Measurements from ENCODE around the gene PCDHA7.
"Not testable (repeated sequence)": the region's sequence is repeated elsewhere in the genome, so short reads cannot be mapped to it uniquely, and the experiment has no call there.

Gene PCDHA7

DNA sequence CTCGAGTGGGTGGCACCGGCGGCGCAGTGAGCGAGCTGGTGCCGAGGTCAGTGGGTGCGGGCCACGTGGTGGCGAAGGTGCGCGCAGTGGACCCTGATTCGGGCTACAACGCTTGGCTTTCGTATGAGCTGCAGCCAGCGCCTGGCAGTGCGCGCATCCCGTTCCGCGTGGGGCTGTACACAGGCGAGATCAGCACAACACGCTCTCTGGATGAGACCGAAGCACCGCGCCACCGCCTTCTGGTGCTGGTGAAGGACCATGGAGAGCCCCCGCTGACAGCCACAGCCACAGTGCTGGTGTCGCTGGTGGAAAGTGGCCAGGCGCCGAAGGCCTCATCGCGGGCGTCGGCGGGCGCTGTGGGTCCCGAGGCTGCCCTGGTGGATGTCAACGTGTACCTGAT, 10.6 kb upstream of the PCDHA7 start:
- no peak for DNase-seq

DNA sequence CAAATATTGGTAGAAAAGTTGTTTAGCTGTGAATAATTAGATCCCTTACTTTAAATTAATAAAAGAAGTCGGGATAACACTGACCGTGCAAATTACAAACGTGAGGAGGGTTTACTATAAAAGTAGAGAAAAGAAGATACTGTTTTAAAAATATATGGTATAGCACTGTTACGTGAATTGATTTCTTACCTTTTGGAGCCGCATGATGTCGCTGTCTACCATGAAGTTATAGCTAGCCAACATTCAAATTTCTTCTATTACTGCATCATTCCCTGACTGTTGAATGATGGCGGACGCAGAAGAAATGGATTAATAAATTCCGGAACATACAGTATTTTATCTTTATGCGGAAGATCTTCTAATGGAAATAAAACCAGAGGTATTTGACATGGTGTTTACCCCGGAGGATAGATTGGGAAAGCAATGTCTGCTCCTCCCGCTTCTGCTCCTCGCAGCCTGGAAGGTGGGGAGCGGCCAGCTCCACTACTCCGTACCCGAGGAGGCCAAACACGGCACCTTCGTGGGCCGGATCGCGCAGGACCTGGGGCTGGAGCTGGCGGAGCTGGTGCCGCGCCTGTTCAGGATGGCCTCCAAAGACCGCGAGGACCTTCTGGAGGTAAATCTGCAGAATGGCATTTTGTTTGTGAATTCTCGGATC, 6.2 kb upstream of the PCDHA7 start, which contains the start of gene PCDHA6:
TSS of gene PCDHA6 (plus strand) at position 257 of the 658 bp plus-strand sequence. CDS start at position 389, 132 bp downstream.
- DNase-seq: no peak

DNA sequence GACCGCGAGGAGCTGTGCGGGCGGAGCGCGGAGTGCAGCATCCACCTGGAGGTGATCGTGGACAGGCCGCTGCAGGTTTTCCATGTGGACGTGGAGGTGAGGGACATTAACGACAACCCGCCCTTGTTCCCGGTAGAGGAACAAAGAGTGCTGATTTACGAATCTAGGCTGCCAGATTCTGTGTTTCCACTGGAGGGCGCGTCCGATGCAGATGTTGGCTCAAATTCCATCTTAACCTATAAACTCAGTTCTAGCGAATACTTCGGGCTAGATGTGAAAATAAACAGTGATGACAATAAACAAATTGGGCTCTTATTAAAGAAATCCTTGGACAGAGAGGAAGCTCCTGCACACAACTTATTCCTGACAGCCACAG, 5.7 kb upstream of the PCDHA7 start:
- DNase-seq: no peak

DNA sequence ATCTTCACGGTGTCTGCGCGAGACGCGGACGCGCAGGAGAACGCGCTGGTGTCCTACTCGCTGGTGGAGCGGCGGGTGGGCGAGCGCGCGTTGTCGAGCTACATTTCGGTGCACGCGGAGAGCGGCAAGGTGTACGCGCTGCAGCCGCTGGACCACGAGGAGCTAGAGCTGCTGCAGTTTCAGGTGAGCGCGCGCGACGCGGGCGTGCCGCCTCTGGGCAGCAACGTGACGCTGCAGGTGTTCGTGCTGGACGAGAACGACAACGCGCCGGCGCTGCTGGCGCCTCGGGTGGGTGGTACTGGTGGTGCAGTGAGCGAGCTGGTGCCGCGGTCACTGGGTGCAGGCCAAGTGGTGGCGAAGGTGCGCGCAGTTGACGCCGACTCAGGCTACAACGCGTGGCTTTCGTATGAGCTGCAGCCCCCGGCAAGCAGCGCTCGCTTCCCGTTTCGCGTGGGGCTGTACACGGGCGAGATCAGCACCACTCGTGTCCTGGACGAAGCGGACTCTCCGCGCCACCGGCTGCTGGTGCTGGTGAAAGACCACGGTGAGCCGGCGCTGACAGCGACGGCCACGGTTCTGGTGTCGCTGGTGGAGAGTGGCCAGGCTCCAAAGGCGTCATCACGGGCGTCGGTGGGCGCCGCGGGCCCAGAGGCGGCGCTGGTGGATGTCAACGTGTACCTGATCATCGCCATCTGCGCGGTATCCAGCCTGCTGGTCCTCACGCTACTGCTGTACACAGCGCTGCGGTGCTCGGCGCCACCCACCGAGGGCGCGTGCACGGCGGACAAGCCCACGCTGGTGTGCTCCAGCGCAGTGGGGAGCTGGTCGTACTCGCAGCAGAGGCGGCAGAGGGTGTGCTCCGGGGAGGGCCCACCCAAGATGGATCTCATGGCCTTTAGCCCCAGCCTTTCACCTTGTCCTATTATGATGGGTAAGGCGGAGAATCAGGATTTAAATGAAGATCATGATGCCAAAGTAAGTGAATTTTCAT, 4.3 kb upstream of the PCDHA7 start:
- DNase-seq: not testable (repeated sequence)

DNA sequence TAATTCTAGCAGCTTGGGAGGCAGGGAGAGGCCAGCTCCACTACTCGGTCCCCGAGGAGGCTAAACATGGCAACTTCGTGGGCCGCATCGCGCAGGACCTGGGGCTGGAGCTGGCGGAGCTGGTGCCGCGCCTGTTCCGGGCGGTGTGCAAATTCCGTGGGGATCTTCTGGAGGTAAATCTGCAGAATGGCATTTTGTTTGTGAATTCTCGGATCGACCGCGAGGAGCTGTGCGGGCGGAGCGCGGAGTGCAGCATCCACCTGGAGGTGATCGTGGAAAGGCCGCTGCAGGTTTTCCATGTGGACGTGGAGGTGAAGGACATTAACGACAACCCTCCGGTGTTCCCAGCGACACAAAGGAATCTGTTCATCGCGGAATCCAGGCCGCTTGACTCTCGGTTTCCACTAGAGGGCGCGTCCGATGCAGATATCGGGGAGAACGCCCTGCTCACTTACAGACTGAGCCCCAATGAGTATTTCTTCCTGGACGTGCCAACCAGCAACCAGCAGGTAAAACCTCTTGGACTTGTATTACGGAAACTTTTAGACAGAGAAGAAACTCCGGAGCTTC, 455 bp downstream of the PCDHA7 start:
- not testable (repeated sequence) for DNase-seq

DNA sequence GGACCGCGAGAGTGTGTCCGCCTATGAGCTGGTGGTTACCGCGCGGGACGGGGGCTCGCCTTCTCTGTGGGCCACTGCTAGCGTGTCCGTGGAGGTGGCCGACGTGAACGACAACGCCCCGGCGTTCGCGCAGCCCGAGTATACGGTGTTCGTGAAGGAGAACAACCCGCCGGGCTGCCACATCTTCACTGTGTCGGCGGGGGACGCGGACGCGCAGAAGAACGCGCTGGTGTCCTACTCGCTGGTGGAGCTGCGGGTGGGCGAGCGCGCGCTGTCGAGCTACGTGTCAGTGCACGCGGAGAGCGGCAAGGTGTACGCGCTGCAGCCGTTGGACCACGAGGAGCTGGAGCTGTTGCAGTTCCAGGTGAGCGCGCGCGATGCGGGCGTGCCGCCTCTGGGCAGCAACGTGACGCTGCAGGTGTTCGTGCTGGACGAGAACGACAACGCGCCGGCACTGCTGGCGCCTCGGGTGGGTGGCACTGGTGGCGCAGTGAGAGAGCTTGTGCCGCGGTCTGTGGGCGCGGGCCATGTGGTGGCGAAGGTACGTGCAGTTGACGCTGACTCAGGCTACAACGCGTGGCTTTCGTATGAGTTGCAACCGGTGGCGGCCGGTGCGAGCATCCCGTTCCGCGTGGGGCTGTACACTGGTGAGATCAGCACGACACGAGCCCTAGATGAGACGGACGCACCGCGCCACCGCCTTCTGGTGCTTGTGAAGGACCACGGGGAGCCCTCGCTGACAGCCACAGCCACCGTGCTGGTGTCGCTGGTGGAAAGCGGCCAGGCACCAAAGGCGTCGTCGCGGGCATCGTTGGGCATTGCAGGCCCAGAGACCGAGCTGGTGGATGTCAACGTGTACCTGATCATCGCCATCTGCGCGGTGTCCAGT, 1.8 kb downstream of the PCDHA7 start:
- no peak for DNase-seq

DNA sequence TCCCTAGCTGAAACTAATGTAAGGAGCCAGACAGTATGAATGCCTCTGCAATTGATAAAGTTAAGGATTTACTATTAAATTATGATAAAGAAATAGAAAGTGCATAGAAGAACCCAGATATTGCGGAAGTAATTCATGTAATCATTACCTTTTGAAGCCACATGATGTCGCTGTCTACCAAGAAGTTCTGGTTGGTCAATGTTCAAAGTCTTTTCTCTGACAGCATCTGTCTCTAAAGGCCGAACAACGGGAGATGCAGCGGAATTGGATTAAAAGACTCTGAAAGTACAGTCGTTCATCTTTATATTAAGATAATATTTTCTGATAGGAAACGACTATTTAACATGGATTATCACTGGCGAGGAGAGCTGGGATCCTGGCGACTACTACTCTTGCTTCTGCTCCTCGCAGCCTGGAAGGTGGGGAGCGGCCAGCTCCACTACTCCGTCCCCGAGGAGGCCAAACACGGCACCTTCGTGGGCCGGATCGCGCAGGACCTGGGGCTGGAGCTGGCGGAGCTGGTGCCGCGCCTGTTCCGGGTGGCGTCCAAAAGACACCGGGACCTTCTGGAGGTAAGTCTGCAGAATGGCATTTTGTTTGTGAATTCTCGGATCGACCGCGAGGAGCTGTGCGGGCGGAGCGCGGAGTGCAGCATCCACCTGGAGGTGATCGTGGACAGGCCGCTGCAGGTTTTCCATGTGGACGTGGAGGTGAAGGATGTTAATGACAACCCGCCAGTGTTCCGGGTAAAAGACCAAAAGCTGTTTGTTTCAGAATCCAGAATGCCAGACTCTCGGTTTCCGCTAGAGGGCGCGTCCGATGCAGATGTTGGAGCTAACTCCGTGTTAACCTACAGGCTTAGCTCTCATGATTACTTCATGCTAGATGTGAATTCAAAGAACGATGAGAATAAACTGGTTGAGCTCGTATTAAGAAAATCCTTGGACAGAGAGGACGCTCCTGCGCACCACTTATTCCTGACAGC, 7.2 kb downstream of the PCDHA7 start, which contains the start of gene PCDHA8:
TSS of gene PCDHA8 (plus strand) at position 210 of the 985 bp plus-strand sequence. CDS start at position 345, 135 bp downstream.
- no peak for DNase-seq

DNA sequence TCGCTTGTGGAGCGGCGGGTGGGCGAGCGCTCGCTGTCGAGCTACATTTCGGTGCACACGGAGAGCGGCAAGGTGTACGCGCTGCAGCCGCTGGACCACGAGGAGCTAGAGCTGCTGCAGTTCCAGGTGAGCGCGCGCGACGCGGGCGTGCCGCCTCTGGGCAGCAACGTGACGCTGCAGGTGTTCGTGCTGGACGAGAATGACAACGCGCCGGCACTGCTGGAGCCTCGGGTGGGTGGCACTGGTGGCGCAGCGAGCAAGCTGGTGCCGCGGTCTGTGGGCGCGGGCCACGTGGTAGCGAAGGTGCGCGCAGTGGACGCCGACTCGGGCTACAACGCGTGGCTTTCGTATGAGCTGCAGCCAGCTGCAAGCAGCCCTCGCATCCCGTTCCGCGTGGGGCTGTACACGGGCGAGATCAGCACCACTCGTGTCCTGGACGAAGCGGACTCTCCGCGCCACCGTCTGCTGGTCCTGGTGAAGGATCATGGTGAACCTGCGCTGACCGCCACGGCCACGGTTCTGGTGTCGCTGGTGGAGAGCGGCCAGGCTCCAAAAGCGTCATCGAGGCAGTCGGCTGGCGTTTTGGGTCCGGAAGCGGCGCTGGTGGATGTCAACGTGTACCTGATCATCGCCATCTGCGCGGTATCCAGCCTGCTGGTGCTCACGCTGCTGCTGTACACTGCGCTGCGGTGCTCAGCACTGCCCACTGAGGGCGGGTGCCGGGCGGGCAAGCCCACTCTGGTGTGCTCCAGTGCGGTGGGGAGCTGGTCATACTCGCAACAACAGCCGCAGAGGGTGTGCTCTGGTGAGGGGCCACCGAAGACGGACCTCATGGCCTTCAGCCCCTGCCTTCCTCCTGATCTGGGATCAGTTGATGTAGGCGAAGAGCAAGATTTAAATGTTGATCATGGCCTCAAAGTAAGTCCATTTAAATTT, 9.0 kb downstream of the PCDHA7 start:
- DNase-seq: no peak

- DNase-seq: not testable (repeated sequence)
Measured at GRCh38 chr5:140848139-140849102, 14.4 kb downstream of the PCDHA7 start, which contains the start of gene PCDHA9. TSS of gene PCDHA9 (plus strand) at chr5:140848382. CDS start at chr5:140848496, 114 bp downstream.

GRCh38 chr5:140849831-140850634, 16.0 kb downstream of the PCDHA7 start:
- not testable (repeated sequence) for DNase-seq

GRCh38 chr5:140855772-140856674, 22.0 kb downstream of the PCDHA7 start, which contains the start of gene PCDHA10:
TSS of gene PCDHA10 (plus strand) at chr5:140855897. CDS start at chr5:140856049, 152 bp downstream.
- no peak for DNase-seq

DNA sequence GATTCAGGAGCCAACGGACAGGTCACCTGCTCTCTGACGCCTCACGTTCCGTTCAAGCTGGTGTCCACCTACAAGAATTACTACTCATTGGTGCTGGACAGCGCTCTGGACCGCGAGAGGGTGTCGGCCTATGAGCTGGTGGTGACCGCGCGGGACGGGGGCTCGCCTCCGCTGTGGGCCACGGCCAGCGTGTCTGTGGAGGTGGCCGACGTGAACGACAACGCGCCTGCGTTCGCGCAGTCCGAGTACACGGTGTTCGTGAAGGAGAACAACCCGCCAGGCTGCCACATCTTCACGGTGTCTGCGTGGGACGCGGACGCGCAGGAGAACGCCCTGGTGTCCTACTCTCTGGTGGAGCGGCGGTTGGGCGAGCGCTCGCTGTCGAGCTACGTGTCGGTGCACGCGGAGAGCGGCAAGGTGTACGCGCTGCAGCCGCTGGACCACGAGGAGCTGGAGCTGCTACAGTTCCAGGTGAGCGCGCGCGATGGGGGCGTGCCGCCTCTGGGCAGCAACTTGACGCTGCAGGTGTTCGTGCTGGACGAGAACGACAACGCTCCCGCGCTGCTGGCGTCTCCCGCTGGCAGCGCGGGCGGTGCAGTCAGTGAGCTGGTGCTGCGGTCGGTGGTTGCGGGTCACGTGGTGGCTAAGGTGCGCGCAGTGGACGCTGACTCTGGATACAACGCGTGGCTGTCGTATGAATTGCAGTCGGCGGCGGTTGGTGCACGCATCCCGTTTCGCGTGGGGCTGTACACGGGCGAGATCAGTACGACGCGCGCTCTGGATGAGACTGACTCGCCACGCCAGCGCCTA, 23.3 kb downstream of the PCDHA7 start:
- no peak for DNase-seq

GRCh38 chr5:140857987-140858240, 23.8 kb downstream of the PCDHA7 start:
- DNase-seq: no peak

DNA sequence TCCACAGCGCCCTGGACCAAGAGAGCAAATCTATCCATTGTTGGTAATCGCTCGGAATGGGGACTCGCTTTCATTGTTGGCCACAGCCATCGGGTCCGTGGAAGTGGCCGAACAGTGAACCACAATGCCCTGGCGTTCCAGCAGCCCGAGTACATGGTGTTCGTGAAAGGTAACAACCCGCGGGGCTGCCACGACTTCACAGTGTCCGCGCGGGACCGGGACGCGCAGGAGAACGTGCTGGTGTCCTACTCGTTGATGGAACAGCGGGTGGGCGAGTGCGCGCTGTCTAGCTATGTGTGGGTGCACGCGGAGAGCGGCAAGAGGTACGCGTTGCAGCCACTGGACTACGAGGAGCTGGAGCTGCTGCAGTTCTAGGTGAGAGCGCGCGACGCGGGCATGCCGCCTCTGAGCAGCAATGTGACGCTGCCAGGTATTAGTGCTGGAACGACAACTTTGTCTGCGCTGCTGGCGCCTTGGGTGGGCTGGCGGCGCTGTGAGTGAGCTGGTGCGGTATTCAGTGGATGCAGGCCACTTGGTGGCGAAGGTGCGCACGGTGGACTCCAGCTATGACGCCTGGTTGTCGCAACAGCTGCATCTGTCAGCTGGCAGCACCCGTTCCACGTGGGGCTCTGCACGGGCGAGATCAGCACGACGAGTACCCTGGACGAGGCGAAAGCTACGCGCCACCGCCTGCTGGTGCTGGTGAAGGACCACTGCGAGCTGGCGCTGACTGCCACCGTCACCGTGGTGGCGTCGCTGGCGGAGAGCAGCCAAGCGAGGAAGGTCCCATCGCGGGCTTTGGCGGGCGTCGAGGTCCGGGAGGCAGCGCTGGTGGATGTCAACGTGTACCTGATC, 28.6 kb downstream of the PCDHA7 start:
- DNase-seq: no peak
